NAMALWA (cell line): ENCODE results near the gene MEIS3.
"Not testable (repeated sequence)": the region's sequence is repeated elsewhere in the genome, so short reads cannot be mapped to it uniquely, and the experiment has no call there.

Experiments
- DNase-seq: peaks from one replicate; pipeline ENCODE4 v3.0.0-alpha.2; 2015; ENCODE audit warnings: low spot score

MEIS3 gene

DNA sequence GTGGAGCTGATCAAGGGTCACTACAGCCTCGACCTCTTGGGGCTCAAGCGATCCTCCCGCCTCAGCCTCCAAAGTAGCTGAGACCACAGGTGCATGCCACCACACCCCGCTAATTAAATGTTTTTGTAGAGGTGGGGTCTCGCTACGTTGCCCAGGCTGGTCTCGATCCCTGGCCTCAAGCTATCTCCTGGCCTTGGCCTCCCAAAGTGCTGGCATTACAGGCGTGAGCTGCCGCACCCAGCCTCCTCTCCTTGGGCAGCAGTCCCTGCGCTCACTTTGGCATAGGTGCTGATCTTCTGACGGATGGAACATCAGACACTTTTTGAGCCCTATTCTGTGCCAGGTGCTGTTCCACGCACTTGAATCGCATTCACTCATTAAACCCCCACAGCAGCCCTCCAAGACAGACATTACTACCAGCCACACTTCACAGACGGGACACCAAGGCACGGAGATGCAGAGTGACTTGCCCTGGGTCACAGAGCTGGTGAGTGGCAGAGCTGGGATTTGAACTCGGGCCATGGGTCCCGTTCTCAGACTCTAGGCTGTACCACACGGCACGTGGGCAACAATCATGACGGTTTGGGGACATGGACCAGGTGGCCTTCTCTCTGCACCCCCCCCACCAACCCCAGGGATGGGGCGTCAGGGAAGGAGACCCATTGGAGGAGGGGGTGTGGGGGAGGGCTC, 3.2 kb downstream of the MEIS3 start:
- DNase-seq, result no peak

DNA sequence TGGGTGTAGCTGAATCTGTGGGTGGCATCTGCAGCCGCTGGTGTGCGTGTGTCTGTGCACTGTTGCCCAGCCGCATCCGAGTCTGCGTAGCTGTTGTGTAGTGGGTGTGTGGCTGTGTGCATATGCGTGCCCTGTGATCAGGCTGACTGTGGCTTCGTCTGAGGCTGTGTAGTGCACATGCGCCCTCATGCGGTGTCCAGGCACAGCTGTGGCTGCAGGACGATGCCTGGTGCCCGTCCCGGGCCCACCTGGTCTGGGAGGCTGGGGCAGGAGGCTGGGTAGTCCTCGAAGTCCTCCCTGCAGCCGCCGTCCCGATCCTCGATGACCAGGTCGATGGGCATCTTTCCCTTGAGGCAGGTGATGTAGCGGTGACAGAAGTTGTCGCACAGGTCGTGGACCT, 4.9 kb downstream of the MEIS3 start:
- DNase-seq, result peak; percentile 53

GRCh38 chr19:47413941-47414340, 5.4 kb downstream of the MEIS3 start:
- DNase-seq, result no peak

- DNase-seq, result not testable (repeated sequence)
Measured at GRCh38 chr19:47411696-47412095, 7.6 kb downstream of the MEIS3 start.

GRCh38 chr19:47411101-47411500, 8.2 kb downstream of the MEIS3 start:
- DNase-seq, result no peak

DNA sequence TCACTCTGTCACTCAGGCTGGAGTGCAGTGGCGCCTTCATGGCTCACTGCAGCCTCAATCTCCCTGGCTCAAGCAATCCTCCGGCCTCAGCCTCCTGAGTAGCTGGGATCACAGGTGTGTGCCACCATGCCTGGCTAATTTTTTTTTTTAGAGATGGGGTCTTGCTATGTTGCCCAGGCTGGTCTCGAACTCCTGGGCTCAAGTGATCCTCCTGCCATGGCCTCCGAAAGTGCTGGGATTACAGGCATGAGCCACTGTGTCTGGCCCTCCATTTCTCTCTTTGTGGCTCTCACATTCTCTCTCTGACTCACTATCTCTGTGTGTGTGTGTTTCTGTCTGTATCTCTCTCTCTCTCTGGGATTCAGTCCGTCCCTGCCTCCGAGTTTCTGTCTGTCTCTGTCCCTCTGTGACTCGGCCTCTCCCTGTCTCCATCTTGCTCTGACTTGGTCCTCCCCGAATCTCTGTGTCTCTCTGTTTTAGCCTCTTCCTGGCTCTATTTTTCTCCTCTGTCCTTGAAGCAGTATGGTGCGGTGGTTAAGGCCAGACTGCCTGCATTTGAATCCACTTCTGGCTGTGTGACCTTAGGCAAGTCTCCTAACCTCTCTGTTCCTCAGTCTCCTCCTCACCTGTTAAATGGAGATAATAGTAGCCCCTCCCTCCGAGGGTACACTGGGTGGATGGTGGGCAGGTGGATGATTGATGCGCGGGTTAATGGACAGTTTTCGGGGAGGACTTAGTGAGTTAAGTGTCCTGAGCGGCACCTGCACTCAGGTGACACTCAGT, 11.0 kb downstream of the MEIS3 start:
- DNase-seq, result no peak

GRCh38 chr19:47407417-47407774, 11.9 kb downstream of the MEIS3 start:
- DNase-seq, result no peak

DNA sequence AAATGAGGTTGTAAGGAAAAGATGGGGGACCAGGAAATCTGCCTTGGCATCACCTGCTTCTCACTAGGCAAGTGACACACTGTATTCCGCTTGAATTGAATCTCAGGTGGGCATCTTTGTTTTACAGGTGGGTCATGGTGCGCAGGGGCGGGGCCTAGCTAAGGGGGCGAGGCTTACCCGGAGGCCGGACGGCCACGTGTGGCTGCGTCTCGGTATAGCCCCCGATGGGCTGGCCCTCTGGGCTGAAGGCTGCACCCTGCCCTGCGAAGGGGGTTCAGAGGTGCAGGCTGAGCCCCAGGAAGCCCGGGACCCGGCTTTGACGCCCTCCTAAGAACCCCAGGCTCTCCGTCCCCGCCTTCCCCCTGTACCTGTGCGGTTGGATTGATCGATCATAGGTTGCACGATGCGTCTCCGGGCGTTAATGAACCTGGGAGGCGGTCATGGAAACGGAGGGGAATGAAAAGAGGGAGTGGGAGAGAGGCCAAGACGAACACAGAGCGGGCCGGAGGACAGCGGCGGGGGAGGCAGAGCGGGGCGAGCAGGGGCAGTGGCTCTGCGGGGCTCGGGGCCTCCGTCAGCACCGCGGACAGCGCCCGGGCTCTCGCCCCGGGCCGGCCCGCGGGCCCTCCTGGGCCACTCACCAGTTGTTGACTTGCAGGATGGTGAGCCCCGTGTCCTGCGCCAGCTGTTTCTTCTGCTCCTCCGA, 12.5 kb downstream of the MEIS3 start:
- DNase-seq, result no peak

- DNase-seq, result no peak
Measured at GRCh38 chr19:47405854-47406417, 13.4 kb downstream of the MEIS3 start.

- no peak for DNase-seq
Measured at GRCh38 chr19:47405197-47405550, 14.2 kb downstream of the MEIS3 start.

DNA sequence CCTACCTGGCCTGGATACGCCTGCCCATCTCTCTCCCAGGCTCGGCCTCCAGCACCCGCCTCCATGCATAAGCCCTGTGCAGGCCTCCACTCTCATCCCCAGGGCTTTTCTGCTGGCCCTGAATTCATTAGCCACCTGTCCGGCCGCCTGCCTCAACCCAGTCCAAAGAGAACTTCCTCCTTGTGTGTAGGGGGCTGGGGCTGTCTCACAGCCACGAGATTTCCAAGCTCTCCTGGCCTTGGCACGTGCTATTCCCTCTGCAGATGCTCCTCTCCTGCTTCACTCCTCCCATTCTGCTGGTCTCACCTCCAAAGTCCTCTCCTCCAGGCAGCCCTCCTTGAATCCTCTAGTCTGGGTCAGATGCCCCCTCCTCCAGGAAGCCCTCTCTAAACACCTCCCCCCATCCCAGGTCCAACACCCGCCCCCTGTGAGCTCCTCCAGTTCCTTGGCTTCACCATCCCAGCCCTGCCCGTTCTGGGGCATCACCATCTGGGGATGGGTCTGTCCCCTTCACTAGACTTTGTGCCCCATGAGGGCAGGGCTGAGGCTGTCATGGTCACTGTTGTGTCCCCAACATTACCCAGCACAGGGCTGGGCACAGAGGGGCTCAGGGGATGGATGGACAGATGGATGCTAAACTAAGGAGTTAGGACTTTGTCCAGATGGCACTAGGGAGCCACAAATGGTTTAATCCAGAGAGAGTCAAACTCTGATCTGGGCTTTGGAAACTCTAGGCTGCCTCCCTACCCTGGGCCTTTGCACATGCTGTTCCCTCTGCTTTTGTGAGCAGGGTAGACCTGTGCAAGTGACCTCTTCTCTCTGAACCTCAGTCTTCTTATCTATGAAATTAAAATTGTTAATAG, 14.8 kb downstream of the MEIS3 start:
- no peak for DNase-seq

- no peak for DNase-seq
Measured at GRCh38 chr19:47402504-47402903, 16.8 kb downstream of the MEIS3 start.

DNA sequence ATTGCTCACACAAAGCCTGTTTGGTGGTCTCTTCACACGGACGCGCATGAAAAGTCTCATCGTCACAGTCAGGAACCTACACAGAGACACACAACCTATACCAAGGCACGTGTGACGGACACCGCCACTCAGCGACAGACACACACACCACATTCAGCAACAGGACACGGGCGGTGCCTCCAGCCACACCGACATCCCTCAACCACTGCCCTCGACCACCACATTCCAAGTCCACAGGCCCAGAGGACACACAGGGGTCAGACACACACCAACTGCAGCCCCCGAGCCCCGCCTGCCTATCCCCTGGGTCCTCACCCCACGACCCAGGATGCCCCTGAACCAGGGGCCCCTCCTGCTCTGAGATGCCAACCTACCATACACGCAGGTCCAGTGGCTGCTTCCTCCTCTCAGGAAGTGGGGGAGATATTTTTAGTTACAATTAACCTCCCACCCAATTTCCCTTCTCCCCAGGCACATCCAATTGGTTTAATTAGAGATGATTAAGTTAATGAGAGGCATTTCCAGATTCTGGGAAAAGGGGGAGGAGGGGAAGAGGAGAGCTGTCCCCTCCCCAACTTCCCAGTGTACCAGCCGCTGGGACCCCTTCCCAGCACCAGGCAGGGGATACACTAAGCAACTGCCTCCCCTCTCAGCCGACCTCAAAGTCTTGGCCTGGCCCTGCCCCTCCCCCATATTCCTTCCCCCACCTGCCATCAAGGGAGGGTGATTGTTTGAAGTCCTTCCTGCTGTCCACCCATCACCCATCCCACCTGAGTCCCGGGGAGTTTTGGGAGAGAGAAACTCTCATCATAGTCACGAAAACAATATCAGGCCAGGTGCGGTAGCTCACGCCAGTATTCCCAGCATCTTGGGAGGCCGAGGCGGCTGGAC, 20.4 kb downstream of the MEIS3 start:
- no peak for DNase-seq

DNA sequence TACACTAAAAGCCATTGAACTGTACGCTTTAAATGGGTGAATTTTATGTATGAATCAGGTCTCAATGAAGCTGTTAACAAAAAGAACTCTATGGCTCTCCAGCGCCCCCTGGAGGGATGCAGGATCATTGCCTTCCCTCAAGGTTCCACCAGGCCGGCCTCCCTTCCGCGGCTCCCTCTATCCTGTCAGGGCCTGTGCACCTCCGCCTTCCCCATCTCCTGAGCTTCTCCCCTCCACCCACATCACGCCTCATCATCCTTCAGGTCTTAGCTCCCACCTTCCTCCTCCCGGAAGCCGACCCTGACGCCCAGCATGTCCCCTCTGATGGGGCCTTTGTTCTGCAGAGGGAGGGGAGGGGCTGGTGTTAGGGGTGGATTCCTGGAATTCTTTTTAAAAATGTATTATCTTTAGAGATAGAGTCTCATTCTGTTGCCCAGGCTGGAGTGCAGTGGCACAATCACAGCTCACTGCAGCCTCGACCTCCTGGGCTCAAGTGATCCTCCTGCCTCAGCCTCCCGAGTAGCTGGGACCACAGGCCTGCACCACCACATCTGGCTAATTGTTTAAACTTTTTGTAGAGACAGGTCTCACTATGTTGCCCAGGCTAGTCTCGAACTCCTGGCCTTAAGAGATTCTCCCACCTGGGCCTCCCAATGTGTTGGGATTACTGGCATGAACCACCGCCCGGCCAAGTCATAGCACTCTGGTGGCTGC, 27.7 kb downstream of the MEIS3 start:
- DNase-seq, result no peak

- DNase-seq, result peak; percentile 85
Measured at GRCh38 chr19:47390533-47391488, 28.5 kb downstream of the MEIS3 start.

GRCh38 chr19:47389150-47389556, 30.2 kb downstream of the MEIS3 start:
- peak; percentile 32 for DNase-seq

GRCh38 chr19:47388721-47389120, 30.6 kb downstream of the MEIS3 start:
- DNase-seq, result not testable (repeated sequence)

DNA sequence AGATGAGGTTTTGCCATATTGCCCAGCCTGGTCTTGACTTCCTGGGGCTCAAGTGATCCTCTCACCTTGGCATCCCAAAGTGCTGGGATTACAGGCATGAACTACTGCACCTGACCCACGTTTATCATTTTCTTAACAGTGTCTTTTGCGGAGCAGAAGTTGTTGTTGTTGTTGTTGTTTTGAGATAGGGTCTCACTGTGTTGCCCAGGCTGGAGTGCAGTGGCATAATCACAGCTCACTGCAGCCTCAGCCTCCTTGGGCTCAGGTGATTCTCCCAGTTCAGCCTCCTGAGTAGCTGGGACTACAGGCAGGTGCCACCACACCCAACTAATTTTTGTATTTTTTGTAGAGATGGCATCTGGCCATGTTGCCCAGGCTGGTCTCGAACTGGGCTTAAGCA, 31.7 kb downstream of the MEIS3 start:
- not testable (repeated sequence) for DNase-seq

DNA sequence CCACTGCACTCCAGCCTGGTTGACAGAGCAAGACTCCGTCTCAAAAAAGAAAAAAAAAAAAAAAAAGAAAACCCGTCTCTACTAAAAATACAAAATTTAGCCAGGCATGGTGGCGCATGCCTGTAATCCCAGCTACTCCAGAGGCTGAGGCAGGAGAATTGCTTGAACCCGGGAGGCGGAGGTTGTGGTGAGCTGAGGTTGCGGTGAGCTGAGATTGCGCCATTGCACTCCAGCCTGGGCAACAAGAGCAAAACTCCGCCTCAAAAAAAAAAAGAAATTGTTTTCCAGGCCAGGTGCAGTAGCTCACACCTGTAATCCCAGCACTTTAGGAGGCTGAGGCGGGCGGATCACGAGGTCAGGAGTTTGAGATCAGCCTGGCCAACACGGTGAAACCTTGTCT, 32.7 kb downstream of the MEIS3 start:
- DNase-seq, result not testable (repeated sequence)
